Stimulated activated memory B cell treated with anti-CD40 and anti-IgM and Interleukin-4, amounts not matched to agents 10 μg/mL and 1 μg/mL and 100 μg/mL, for 72 hours (primary cell): Measurements from ENCODE around the gene ELMOD2.
A peak's percentile ranks its signal among the peaks of the same experiment; 100 is the strongest.

Source experiments
- ATAC-seq: fragments of 150-1000 bp; cut with Tn5 transposase; 2 replicates; pipeline ENCODE4 v1.10.0; 2021
- H3K27ac Mint-ChIP-seq: one replicate; pipeline ENCODE4 v1.8.0; 2022; ENCODE audit warnings: mild to moderate bottlenecking, mixed read lengths
- H3K27me3 Mint-ChIP-seq: one replicate; pipeline ENCODE4 v1.8.0; 2022; ENCODE audit warnings: mixed read lengths
- H3K36me3 Mint-ChIP-seq: one replicate; pipeline ENCODE4 v1.8.0; 2022; ENCODE audit warnings: mixed read lengths
- H3K4me1 Mint-ChIP-seq: one replicate; pipeline ENCODE4 v1.8.0; 2022; ENCODE audit warnings: mixed read lengths
- H3K4me3 Mint-ChIP-seq: one replicate; pipeline ENCODE4 v1.8.0; 2022; ENCODE audit warnings: mild to moderate bottlenecking, moderate library complexity, mixed read lengths
- H3K9me3 Mint-ChIP-seq: one replicate; pipeline ENCODE4 v1.8.0; 2022; ENCODE audit warnings: mixed read lengths

The ELMOD2 gene

DNA sequence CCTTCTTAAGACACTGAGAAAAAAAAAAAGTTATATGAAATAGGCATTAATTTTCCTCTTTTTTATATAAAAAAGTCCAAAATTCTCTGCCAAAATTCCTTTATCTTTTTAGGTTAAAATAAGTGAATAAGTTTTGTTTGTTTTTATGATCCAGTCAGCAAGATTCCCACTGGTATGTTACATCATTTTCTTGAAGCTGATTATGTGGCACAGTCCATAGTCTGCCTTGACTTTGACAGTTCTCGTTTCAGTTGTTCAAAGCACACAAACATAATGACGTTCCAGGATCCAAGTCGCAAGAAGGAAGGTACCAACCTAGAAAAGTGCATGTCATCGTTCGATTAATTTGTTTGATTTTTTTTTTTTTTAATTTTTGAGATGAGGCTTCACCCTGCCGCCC lies 35.7 kb downstream of the ELMOD2 start:
- Mint-ChIP-seq H3K27me3 (peaks cover 39% of the 10 kb centered on the region), H3K4me1 (peaks cover 8% of the 10 kb centered on the region), H3K9me3 (no peaks in the 10 kb centered on the region), H3K36me3 (peaks cover 6% of the 10 kb centered on the region), H3K4me3 (no peak overlapping the region), H3K27ac (no peak overlapping the region)
- no peak for ATAC-seq

DNA sequence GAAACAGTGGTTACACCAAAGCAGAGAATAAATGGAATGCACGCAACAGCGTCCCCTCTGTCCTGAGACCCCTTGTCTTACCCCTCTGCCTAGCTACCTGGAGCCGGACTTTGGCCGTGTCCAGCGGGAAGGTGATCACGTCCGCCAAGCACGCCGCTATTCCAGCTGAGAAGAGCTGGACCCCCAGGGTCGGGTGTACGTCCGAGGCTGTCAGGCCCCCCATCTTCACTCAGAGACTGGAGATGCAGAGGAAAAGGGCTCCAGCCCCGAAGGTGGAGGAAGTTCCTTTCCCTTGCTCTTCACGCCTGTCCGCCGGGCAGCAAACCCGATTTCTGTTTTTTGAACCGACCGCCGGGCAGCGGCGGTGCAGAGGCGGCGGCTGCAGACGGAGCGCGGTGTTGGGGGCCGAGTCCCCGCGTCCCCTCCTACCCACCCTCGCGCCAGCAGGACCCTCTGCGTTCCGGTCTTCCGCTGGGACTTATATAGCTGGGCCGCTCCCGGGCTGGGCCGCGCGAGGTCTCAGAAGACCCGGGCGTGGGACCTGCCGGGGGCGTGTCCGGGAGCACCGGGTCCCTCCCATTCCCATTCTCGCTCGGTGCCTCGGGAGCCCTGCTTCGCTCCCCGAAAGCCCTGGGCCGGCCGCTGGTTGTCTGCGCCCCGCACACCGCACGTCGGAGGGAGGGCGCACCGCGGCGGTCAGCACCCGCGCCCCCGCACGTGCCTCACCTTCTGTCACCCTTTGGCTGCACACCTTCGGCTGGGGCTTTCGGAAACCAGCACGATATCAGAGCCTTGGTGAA lies 44.7 kb downstream of the ELMOD2 start, which contains the start of gene UCP1:
Gene UCP1 (minus strand): TSS at position 455 of the 800 bp plus-strand sequence. CDS start 232 bp downstream, at position 223.
- Mint-ChIP-seq H3K36me3 (peaks cover 5% of the 10 kb centered on the region), H3K4me1 (peaks cover 24% of the 10 kb centered on the region), H3K27ac (no peak within 1 kb of the TSS), H3K4me3 (peak within 1 kb of the TSS; percentile 69), H3K9me3 (peaks cover 14% of the 10 kb centered on the region), H3K27me3 (no peaks in the 10 kb centered on the region)
- ATAC-seq = no peak

DNA sequence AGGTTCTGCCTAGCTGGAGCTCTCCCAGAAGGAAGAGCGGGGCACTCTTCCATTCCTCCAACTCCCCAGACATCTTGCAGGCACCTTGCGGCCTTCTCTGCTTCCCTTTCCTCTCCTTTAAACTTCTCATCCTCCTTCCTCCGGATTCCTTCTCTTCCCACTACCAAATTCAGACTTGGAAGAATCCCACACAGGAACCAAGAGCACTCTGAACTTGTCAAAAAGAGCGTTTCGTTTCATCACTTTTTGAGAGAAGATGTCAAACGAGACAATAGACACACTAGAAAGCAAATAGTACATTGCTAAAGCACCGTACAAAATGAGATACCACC lies 45.3 kb downstream of the ELMOD2 start:
- peak overlapping the region; percentile 69 for H3K4me3 Mint-ChIP-seq
- peaks cover 5% of the 10 kb centered on the region for H3K36me3 Mint-ChIP-seq
- H3K4me1 Mint-ChIP-seq = peaks cover 24% of the 10 kb centered on the region
- H3K27me3 Mint-ChIP-seq = peaks cover 2% of the 10 kb centered on the region
- H3K27ac Mint-ChIP-seq = no peak overlapping the region
- peaks cover 14% of the 10 kb centered on the region for H3K9me3 Mint-ChIP-seq
- ATAC-seq = no peak

DNA sequence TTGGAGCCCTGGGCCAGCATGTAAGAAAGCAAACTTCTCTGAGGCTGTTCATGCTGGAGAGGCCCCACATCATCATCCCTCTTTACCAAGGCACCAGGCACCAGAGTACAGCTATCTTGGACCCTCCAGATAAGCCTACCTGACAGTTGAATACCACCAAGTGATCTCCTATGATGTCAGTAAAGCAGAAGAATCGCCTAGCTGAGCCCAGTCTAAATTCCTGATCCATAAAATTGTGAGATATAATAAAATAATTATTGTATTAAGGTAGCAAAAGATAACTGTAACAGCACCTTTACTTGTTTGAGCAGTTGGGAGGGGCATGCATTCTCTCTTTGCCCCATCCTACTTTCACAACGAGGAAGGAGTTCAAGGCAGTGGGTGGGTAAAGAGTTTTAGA lies 47.7 kb downstream of the ELMOD2 start:
- peaks cover 24% of the 10 kb centered on the region for H3K27me3 Mint-ChIP-seq
- no peak for ATAC-seq
- no peak overlapping the region for H3K4me3 Mint-ChIP-seq
- H3K36me3 Mint-ChIP-seq = peaks cover 5% of the 10 kb centered on the region
- H3K4me1 Mint-ChIP-seq = peaks cover 24% of the 10 kb centered on the region
- peaks cover 14% of the 10 kb centered on the region for H3K9me3 Mint-ChIP-seq
- H3K27ac Mint-ChIP-seq = no peak overlapping the region

DNA sequence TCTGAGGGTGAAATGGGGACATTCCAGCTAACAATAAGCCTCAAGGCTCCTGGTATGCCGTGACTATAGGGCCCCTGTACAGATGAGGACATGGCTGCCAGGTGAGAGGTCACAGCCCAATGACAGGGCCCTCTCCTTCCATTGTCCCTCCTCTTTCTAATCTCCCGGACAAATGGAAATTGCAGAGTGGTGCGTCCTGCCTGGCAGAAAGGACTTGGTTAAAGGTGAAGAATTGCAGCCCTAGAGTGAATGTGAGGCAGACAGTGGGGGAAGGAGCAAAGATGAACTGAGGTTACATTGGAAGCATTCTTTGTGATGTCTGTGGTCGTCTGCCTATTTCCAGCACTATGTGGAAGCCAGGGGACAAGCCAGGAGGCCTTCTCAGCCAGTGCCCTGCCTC lies 51.5 kb downstream of the ELMOD2 start:
- Mint-ChIP-seq H3K27me3 (peaks cover 55% of the 10 kb centered on the region), H3K27ac (no peak overlapping the region), H3K9me3 (peaks cover 14% of the 10 kb centered on the region), H3K4me1 (peaks cover 8% of the 10 kb centered on the region), H3K4me3 (no peak overlapping the region), H3K36me3 (peaks cover 4% of the 10 kb centered on the region)
- no peak for ATAC-seq

DNA sequence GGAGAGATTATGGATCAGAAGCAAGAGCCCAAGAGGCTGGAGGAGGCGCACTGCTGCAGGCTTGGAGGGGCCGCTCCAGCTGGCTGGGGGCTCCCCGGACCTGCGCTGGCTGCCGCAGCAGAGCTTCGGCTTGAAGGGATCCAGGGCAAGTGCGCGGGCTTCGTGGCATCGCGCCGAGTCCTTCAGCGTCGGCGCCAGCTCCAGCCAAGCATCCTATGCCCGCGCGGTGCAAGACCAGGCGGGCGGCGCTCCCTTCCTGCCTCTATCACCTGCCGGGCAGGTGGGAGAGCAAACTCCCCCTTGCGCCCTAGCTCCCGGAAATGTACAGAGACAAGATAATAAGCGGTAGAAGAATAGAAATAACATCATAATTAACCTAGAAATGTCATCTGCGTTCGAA lies 55.3 kb downstream of the ELMOD2 start:
- H3K36me3 Mint-ChIP-seq = no peaks in the 10 kb centered on the region
- ATAC-seq = no peak
- no peaks in the 10 kb centered on the region for H3K9me3 Mint-ChIP-seq
- no peak overlapping the region for H3K4me3 Mint-ChIP-seq
- H3K27ac Mint-ChIP-seq = no peak overlapping the region
- peaks cover 53% of the 10 kb centered on the region for H3K27me3 Mint-ChIP-seq
- H3K4me1 Mint-ChIP-seq = peaks cover 8% of the 10 kb centered on the region

DNA sequence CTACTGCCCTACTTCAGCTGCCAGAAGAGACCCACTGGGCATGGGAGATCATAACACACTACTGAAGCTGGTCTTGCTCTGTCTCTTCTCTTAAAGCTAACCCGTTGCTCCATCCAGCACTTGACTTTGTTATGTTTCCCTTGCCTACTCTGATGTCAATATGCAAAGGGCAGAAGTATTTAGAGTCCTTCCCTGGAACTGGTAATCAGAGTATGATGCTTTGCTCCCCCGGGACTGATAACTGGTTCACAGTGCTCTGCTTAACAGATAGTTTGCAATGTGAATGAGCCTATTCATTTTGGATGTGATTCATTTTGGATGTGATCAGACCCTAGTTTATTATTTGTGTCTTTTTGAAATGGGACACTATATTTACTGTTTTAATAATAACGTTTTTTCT lies 57.1 kb downstream of the ELMOD2 start:
- no peak overlapping the region for H3K4me3 Mint-ChIP-seq
- H3K9me3 Mint-ChIP-seq = no peaks in the 10 kb centered on the region
- peaks cover 36% of the 10 kb centered on the region for H3K27me3 Mint-ChIP-seq
- no peaks in the 10 kb centered on the region for H3K36me3 Mint-ChIP-seq
- H3K27ac Mint-ChIP-seq = no peak overlapping the region
- no peak for ATAC-seq
- peaks cover 8% of the 10 kb centered on the region for H3K4me1 Mint-ChIP-seq

DNA sequence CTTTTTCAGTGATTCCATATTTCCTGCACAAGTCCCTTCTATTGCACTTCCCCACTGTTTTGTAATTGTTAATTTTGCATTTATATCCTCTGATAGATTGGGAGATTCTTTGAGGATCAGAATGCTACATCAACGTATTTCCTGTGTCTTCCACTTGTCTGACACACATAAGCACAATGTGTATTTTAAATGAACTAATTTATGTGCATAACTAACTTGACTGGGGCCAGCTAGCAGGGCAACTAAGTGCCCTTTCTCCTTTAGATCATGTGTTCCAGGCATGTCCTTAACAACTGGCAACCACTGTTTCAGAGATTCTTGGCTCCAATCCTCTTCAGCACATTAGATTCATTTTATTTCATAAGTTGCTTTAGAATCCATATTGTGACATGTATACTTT lies 60.5 kb downstream of the ELMOD2 start:
- Mint-ChIP-seq H3K27me3 (peaks cover 12% of the 10 kb centered on the region), H3K9me3 (no peaks in the 10 kb centered on the region), H3K36me3 (no peaks in the 10 kb centered on the region), H3K4me3 (no peak overlapping the region), H3K27ac (no peak overlapping the region), H3K4me1 (peaks cover under 1% of the 10 kb centered on the region)
- no peak for ATAC-seq

DNA sequence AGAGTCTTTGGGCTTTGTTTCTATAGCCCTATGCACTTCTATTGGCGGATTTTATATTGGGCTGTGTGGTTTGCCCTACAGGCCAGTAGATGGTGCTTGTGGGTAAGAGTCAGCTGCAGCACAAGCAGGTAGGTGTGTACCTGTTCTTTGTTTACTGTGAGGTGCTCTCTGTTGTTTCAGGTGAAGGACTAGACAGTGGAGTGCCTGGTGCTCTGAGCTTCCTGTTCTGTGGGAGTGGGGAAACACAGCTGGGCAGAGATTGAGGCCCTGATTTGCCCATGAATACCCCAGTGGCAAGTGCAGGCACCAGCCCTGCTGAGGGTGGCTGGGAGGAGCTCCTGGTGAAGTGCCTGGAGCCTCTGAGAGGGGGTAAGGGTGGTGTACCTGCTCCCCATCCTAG lies 71.1 kb downstream of the ELMOD2 start:
- H3K4me3 Mint-ChIP-seq = no peak overlapping the region
- no peak overlapping the region for H3K27ac Mint-ChIP-seq
- no peaks in the 10 kb centered on the region for H3K4me1 Mint-ChIP-seq
- peaks cover 5% of the 10 kb centered on the region for H3K9me3 Mint-ChIP-seq
- H3K36me3 Mint-ChIP-seq = no peaks in the 10 kb centered on the region
- H3K27me3 Mint-ChIP-seq = peaks cover 42% of the 10 kb centered on the region
- peak; percentile 85 for ATAC-seq

DNA sequence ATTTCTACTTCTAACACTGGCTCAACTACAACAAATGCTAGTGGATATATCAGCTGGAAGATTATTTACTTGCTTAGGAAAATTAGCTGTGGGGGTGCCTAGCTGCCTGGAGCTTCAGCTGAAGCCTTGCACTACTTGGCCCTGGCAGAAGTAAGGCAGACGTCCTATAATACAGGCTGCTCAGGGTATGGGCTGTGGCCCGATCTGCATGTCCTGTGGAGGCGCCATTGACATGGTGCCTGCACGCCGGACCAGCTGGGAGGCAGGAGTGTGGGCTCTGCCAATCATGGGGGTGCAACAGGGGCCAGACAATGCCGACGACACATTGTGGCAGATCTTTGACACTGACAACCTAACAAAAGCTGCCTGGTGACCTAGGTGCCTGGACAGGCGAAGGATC lies 76.4 kb downstream of the ELMOD2 start:
- ATAC-seq = no peak
- Mint-ChIP-seq H3K27ac (no peak overlapping the region), H3K36me3 (no peaks in the 10 kb centered on the region), H3K27me3 (no peaks in the 10 kb centered on the region), H3K4me3 (no peak overlapping the region), H3K4me1 (no peaks in the 10 kb centered on the region), H3K9me3 (no peaks in the 10 kb centered on the region)

DNA sequence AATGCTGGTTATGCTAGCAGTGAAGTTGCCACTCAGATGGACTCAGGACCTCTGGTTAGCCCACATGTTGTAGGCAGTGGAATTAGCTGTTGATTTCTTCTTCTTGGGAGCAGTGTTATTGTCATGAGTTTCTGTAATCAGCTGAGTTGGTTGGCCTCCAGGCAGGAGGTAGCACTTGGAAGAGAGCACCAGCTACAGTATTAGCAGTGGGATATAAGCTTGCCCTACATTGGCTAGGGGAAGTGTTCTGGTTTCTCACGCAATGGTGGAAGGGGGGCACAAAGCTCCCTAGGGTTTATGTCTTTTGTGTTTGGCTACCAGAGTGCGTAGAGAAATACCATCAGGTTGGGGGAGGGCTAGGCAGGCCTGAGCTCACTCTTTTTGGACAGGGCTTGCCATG lies 78.7 kb downstream of the ELMOD2 start:
- H3K9me3 Mint-ChIP-seq = no peaks in the 10 kb centered on the region
- H3K4me1 Mint-ChIP-seq = no peaks in the 10 kb centered on the region
- no peak overlapping the region for H3K4me3 Mint-ChIP-seq
- no peaks in the 10 kb centered on the region for H3K36me3 Mint-ChIP-seq
- ATAC-seq = no peak
- no peak overlapping the region for H3K27ac Mint-ChIP-seq
- H3K27me3 Mint-ChIP-seq = peaks cover 14% of the 10 kb centered on the region

DNA sequence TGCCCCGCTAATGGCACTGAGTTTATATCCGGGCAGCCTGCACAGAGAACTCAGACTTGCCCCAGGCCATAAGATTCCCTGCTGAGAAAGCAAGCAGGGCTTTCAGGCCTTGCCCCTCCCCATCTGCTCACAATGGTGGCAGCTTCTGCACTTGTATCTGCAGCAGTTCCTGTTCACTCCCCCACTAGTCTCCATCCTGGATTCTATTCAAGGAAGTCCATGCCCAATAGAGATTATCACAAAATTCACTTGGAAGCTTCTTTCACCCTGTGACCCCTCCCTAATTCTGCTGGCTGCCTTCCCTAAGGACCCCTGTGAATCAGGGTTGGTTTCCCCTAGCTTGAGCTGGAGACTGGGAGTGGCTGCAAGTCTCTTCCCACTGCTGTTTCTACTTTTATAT lies 79.3 kb downstream of the ELMOD2 start:
- no peak overlapping the region for H3K4me3 Mint-ChIP-seq
- H3K9me3 Mint-ChIP-seq = no peaks in the 10 kb centered on the region
- ATAC-seq = no peak
- no peaks in the 10 kb centered on the region for H3K4me1 Mint-ChIP-seq
- H3K27ac Mint-ChIP-seq = no peak overlapping the region
- no peaks in the 10 kb centered on the region for H3K36me3 Mint-ChIP-seq
- peaks cover 19% of the 10 kb centered on the region for H3K27me3 Mint-ChIP-seq
